HUDEP-2 (cell line): ENCODE data around the gene ANO2.
A peak's percentile ranks its signal among the peaks of the same experiment; 100 is the strongest.
"Not testable (repeated sequence)": the region's sequence is repeated elsewhere in the genome, so short reads cannot be mapped to it uniquely, and the experiment has no call there.

ENCODE experiments used
- DNase-seq, 76 experiments: peaks; one replicate each; lab custom pipeline; 2025; ENCODE audit not compliant: unreplicated experiment in 76 of 76; lab: John Stamatoyannopoulos, UW

The ANO2 gene

GRCh38 chr12:5565933-5566599 is 379.0 kb downstream of the ANO2 start:
- DNase-seq: no peak

- no peak for DNase-seq
These were observed 382.5 kb downstream of the ANO2 start for GRCh38 chr12:5562581-5562980.

- no peak for DNase-seq
These were observed 383.2 kb downstream of the ANO2 start for GRCh38 chr12:5561846-5562245.

- no peak for DNase-seq
These were observed 384.0 kb downstream of the ANO2 start for GRCh38 chr12:5561057-5561456.

- no peak for DNase-seq
These were observed 384.8 kb downstream of the ANO2 start for GRCh38 chr12:5560265-5560664.

GRCh38 chr12:5557906-5558305 is 387.2 kb downstream of the ANO2 start:
- DNase-seq: no peak

- DNase-seq: no peak
These were observed 387.9 kb downstream of the ANO2 start for GRCh38 chr12:5556946-5557673.

- peak in 22 of 76 experiments; percentile 0 to 33 (median 7) for DNase-seq
These were observed 388.9 kb downstream of the ANO2 start for GRCh38 chr12:5556033-5556614.

- no peak for DNase-seq
These were observed 390.3 kb downstream of the ANO2 start for GRCh38 chr12:5554711-5555110.

GRCh38 chr12:5549011-5549410 is 396.0 kb downstream of the ANO2 start:
- DNase-seq: no peak

- no peak for DNase-seq
These were observed 396.7 kb downstream of the ANO2 start for GRCh38 chr12:5548152-5548943.

- DNase-seq: no peak
These were observed 398.4 kb downstream of the ANO2 start for GRCh38 chr12:5546616-5547015.

GRCh38 chr12:5537771-5538170 is 407.3 kb downstream of the ANO2 start:
- DNase-seq: no peak

- not testable (repeated sequence) for DNase-seq
These were observed 407.9 kb downstream of the ANO2 start for GRCh38 chr12:5537026-5537615.

- no peak for DNase-seq
These were observed 409.5 kb downstream of the ANO2 start for GRCh38 chr12:5535541-5535940.

GRCh38 chr12:5534426-5535199 is 410.4 kb downstream of the ANO2 start:
- DNase-seq: no peak

GRCh38 chr12:5533368-5533767 is 411.7 kb downstream of the ANO2 start:
- no peak for DNase-seq

- DNase-seq: no peak
These were observed 419.2 kb downstream of the ANO2 start for GRCh38 chr12:5525783-5526367.

- DNase-seq: no peak
These were observed 420.2 kb downstream of the ANO2 start for GRCh38 chr12:5524769-5525436.
